Adrenal gland (tissue), 5 donors: ENCODE measurements around the gene PZP.

Source experiments
- CTCF ChIP-seq, 6 experiments: fragments of 450-650 bp in 4 of 6; fragments of 200-600 bp in 2 of 6; sonication (generic) in 1 of 6; IDR thresholded peaks; 1 replicate in 5 of 6; 2 replicates in 1 of 6; pipeline versions ENCODE4 v1.5.1 to v1.8.0; 2016 to 2021; ENCODE audit warnings: antibody characterized with exemption in 6 of 6, mild to moderate bottlenecking in 2 of 6, moderate library complexity in 1 of 6
- POLR2A ChIP-seq, 2 donors: fragments of 450-650 bp; IDR thresholded peaks; one replicate each; pipeline ENCODE4 v1.6.1; 2017; ENCODE audit warnings: antibody characterized with exemption in 2 of 2, mild to moderate bottlenecking in 2 of 2, moderate library complexity in 1 of 2
- donor health status: DM: no; HTN: no; CAD: no.

- no peak for TF ChIP-seq POLR2A (IDR thresholded peaks at IDR 0.05)
- no peak for TF ChIP-seq CTCF (IDR thresholded peaks at IDR 0.05)
These were observed 80.7 kb downstream of the PZP start for GRCh38 chr12:9127484-9127883.
